HEK293 (cell line): Measurements from ENCODE around the gene ITSN2.

Source experiments
- SP2 ChIP-seq: fragments of 450-650 bp; formaldehyde crosslinking; IDR thresholded peaks from 2 replicates; pipeline ENCODE4 v1.5.1; 2016; ENCODE audit warnings: missing biosample characterization, missing genetic modification characterization
- ZBTB8A ChIP-seq: fragments of 450-650 bp; formaldehyde crosslinking; IDR thresholded peaks from 2 replicates; pipeline ENCODE4 v1.5.1; 2016; ENCODE audit warnings: missing biosample characterization, missing genetic modification characterization
- ZNF174 ChIP-seq: fragments of 450-650 bp; formaldehyde crosslinking; IDR thresholded peaks from 2 replicates; pipeline ENCODE4 v1.5.0; 2017; ENCODE audit warnings: missing biosample characterization, mild to moderate bottlenecking, missing genetic modification characterization
- ZNF202 ChIP-seq: fragments of 450-650 bp; formaldehyde crosslinking; IDR thresholded peaks from 2 replicates; pipeline ENCODE4 v1.5.1; 2016; ENCODE audit warnings: missing biosample characterization, missing genetic modification characterization, borderline replicate concordance
- ZNF214 ChIP-seq: fragments of 450-650 bp; formaldehyde crosslinking; IDR thresholded peaks from 2 replicates; pipeline ENCODE4 v1.5.1; 2017; ENCODE audit warnings: missing biosample characterization, mild to moderate bottlenecking, missing genetic modification characterization, borderline replicate concordance
- ZNF23 ChIP-seq: fragments of 450-650 bp; formaldehyde crosslinking; IDR thresholded peaks from 2 replicates; pipeline ENCODE4 v1.5.1; 2016; ENCODE audit warnings: missing biosample characterization, missing genetic modification characterization, borderline replicate concordance
- ZNF585B ChIP-seq: fragments of 450-650 bp; formaldehyde crosslinking; IDR thresholded peaks from 2 replicates; pipeline ENCODE4 v1.5.1; 2016; ENCODE audit warnings: missing biosample characterization, missing genetic modification characterization

GRCh38 chr2:24337890-24338289, 22.4 kb downstream of the ITSN2 start:
- no peak for TF ChIP-seq ZNF174
- no peak for TF ChIP-seq ZBTB8A (tag by site-specific recombination)
- no peak for TF ChIP-seq ZNF23 (tag by site-specific recombination)
- TF ChIP-seq ZNF214 = no peak
- no peak for TF ChIP-seq ZNF202 (tag by site-specific recombination)
- no peak for TF ChIP-seq SP2 (tag by site-specific recombination)
- no peak for TF ChIP-seq ZNF585B (tag by site-specific recombination)
